ENCODE data around the gene DRD1. TPM values are rescaled to one million over a fixed set of nuclear protein-coding genes. Genes with fewer than 3 reads are reported as not detected.
A peak's percentile ranks its signal among the peaks of the same experiment; 100 is the strongest.

Gene DRD1
- total and polyA plus RNA-seq, 2 experiments from 2014 or later: 0.11 to 0.14 TPM

DNA sequence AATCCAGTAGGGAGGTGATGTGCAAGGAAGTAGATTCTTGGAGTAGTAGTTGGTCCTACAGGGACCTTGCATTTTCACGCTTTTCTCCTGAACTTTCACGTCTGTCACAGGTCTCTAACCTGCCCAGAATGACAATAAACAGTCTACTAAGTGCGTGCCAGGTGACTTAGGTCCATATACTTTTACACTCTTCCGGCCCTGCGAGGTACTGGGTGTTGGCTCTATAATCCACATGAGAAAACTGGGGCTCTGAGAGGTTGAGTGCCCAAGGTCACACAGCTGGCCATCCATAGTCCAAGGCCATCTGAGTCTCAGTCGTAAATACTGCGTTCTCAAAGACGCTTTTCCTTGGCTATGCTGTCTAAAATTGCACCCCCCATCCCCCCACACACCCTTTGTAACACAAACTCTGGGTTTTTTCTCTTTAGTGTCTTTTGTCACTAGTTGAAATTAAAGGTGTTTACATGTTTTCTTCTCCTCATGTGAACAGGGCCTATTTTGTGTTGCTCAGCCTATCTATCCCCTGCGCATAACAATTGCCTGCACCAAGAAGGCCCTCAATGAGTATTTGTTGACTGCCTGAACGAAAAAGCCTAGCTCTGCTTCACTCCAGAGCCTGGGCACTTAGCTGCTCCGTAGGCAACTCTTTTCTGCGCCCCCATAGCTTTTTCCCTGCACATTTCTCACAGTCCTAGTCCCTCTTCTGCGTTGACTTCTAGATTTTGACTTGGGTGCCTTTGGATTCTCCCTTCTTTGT, 35.3 kb upstream of the DRD1 start:
- H3K27ac Mint-ChIP-seq: peak overlapping the region; percentile 22; the same call in 1 of the 2 replicates
- H3K9me3 Mint-ChIP-seq: no peaks in the 10 kb centered on the region
- peaks cover 35% of the 10 kb centered on the region for H4K20me1 ChIP-seq (replicated peaks; ENCODE audit: insufficient read depth)
- no peaks in the 10 kb centered on the region for H3K9me2 ChIP-seq (ENCODE audit: insufficient read depth)
- H3K27me3 Mint-ChIP-seq (ENCODE audit: insufficient read depth, low read depth, poor library complexity): peaks cover 17% of the 10 kb centered on the region
- H3K36me3 ChIP-seq (ENCODE audit: insufficient read depth): no peaks in the 10 kb centered on the region
- DNase-seq (ENCODE audit: low spot score) (peak; percentile 53), ATAC-seq (peak; percentile 22)
- no peak overlapping the region for H3K27ac ChIP-seq (ENCODE audit: low read depth)
- TF ChIP-seq EZH2 (IDR thresholded peaks at IDR 0.05; ENCODE audit: low read depth, unreplicated experiment) (no peak), CREB1 (CRISPR knock-in tag; IDR thresholded peaks at IDR 0.05; ENCODE audit: low read depth) (no peak), ZNF331 (CRISPR knock-in tag; IDR thresholded peaks at IDR 0.05; ENCODE audit: low read depth) (no peak), CTCF (conservative IDR thresholded peaks at IDR 0.05; ENCODE audit: low read depth in 2 of 2) (no peak), EZH2phosphoT487 (IDR thresholded peaks at IDR 0.05; ENCODE audit: unreplicated experiment) (no peak), ZNF114 (CRISPR knock-in tag; IDR thresholded peaks at IDR 0.05) (no peak), POLR2AphosphoS5 (IDR thresholded peaks at IDR 0.05; ENCODE audit: low read depth) (no peak), JUNB (IDR thresholded peaks at IDR 0.05; ENCODE audit: unreplicated experiment) (no peak), STAT1 (IDR thresholded peaks at IDR 0.05; ENCODE audit: unreplicated experiment) (no peak), NANOG (IDR thresholded peaks at IDR 0.05; ENCODE audit: borderline replicate concordance) (no peak)
- TF ChIP-seq, protein P1, sequence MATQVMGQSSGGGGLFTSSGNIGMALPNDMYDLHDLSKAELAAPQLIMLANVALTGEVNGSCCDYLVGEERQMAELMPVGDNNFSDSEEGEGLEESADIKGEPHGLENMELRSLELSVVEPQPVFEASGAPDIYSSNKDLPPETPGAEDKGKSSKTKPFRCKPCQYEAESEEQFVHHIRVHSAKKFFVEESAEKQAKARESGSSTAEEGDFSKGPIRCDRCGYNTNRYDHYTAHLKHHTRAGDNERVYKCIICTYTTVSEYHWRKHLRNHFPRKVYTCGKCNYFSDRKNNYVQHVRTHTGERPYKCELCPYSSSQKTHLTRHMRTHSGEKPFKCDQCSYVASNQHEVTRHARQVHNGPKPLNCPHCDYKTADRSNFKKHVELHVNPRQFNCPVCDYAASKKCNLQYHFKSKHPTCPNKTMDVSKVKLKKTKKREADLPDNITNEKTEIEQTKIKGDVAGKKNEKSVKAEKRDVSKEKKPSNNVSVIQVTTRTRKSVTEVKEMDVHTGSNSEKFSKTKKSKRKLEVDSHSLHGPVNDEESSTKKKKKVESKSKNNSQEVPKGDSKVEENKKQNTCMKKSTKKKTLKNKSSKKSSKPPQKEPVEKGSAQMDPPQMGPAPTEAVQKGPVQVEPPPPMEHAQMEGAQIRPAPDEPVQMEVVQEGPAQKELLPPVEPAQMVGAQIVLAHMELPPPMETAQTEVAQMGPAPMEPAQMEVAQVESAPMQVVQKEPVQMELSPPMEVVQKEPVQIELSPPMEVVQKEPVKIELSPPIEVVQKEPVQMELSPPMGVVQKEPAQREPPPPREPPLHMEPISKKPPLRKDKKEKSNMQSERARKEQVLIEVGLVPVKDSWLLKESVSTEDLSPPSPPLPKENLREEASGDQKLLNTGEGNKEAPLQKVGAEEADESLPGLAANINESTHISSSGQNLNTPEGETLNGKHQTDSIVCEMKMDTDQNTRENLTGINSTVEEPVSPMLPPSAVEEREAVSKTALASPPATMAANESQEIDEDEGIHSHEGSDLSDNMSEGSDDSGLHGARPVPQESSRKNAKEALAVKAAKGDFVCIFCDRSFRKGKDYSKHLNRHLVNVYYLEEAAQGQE (IDR thresholded peaks at IDR 0.05; ENCODE audit: unreplicated experiment): no peak
- TF ChIP-seq, protein P2, sequence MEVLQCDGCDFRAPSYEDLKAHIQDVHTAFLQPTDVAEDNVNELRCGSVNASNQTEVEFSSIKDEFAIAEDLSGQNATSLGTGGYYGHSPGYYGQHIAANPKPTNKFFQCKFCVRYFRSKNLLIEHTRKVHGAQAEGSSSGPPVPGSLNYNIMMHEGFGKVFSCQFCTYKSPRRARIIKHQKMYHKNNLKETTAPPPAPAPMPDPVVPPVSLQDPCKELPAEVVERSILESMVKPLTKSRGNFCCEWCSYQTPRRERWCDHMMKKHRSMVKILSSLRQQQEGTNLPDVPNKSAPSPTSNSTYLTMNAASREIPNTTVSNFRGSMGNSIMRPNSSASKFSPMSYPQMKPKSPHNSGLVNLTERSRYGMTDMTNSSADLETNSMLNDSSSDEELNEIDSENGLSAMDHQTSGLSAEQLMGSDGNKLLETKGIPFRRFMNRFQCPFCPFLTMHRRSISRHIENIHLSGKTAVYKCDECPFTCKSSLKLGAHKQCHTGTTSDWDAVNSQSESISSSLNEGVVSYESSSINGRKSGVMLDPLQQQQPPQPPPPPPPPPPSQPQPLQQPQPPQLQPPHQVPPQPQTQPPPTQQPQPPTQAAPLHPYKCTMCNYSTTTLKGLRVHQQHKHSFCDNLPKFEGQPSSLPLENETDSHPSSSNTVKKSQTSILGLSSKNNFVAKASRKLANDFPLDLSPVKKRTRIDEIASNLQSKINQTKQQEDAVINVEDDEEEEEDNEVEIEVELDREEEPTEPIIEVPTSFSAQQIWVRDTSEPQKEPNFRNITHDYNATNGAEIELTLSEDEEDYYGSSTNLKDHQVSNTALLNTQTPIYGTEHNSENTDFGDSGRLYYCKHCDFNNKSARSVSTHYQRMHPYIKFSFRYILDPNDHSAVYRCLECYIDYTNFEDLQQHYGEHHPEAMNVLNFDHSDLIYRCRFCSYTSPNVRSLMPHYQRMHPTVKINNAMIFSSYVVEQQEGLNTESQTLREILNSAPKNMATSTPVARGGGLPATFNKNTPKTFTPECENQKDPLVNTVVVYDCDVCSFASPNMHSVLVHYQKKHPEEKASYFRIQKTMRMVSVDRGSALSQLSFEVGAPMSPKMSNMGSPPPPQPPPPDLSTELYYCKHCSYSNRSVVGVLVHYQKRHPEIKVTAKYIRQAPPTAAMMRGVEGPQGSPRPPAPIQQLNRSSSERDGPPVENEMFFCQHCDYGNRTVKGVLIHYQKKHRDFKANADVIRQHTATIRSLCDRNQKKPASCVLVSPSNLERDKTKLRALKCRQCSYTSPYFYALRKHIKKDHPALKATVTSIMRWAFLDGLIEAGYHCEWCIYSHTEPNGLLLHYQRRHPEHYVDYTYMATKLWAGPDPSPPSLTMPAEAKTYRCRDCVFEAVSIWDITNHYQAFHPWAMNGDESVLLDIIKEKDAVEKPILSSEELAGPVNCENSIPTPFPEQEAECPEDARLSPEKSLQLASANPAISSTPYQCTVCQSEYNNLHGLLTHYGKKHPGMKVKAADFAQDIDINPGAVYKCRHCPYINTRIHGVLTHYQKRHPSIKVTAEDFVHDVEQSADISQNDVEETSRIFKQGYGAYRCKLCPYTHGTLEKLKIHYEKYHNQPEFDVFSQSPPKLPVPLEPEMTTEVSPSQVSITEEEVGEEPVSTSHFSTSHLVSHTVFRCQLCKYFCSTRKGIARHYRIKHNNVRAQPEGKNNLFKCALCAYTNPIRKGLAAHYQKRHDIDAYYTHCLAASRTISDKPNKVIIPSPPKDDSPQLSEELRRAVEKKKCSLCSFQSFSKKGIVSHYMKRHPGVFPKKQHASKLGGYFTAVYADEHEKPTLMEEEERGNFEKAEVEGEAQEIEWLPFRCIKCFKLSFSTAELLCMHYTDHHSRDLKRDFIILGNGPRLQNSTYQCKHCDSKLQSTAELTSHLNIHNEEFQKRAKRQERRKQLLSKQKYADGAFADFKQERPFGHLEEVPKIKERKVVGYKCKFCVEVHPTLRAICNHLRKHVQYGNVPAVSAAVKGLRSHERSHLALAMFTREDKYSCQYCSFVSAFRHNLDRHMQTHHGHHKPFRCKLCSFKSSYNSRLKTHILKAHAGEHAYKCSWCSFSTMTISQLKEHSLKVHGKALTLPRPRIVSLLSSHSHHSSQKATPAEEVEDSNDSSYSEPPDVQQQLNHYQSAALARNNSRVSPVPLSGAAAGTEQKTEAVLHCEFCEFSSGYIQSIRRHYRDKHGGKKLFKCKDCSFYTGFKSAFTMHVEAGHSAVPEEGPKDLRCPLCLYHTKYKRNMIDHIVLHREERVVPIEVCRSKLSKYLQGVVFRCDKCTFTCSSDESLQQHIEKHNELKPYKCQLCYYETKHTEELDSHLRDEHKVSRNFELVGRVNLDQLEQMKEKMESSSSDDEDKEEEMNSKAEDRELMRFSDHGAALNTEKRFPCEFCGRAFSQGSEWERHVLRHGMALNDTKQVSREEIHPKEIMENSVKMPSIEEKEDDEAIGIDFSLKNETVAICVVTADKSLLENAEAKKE (CRISPR knock-in tag; IDR thresholded peaks at IDR 0.05): no peak
- TF ChIP-seq, protein P3, sequence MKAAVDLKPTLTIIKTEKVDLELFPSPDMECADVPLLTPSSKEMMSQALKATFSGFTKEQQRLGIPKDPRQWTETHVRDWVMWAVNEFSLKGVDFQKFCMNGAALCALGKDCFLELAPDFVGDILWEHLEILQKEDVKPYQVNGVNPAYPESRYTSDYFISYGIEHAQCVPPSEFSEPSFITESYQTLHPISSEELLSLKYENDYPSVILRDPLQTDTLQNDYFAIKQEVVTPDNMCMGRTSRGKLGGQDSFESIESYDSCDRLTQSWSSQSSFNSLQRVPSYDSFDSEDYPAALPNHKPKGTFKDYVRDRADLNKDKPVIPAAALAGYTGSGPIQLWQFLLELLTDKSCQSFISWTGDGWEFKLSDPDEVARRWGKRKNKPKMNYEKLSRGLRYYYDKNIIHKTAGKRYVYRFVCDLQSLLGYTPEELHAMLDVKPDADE (IDR thresholded peaks at IDR 0.05): no peak
- peaks cover 26% of the 10 kb centered on the region for H3K27me3 ChIP-seq (ENCODE audit: insufficient read depth)
- peak overlapping the region; percentile 94 for H3K4me3 Mint-ChIP-seq
- H3K4me1 ChIP-seq (ENCODE audit: insufficient read depth): peaks cover 17% of the 10 kb centered on the region
- peak overlapping the region; percentile 94 for H3K4me3 ChIP-seq
- H3K4me2 ChIP-seq: peak overlapping the region; percentile 98
- H3K4me1 Mint-ChIP-seq: peaks cover 29% of the 10 kb centered on the region
- H3K79me2 ChIP-seq (replicated peaks; ENCODE audit: insufficient read depth): peaks cover 53% of the 10 kb centered on the region
- no peak overlapping the region; the same call in 1 of the 2 replicates for H2AFZ ChIP-seq
- peaks cover 40% of the 10 kb centered on the region for H3K36me3 Mint-ChIP-seq (ENCODE audit: low read depth)
- H3F3A ChIP-seq (replicated peaks; ENCODE audit: low read depth): 0 out of 2 replicates have a peak, but pooled peaks cover 3% of the 10 kb centered on the region
